ENCODE data around the gene RNF141.

DNA sequence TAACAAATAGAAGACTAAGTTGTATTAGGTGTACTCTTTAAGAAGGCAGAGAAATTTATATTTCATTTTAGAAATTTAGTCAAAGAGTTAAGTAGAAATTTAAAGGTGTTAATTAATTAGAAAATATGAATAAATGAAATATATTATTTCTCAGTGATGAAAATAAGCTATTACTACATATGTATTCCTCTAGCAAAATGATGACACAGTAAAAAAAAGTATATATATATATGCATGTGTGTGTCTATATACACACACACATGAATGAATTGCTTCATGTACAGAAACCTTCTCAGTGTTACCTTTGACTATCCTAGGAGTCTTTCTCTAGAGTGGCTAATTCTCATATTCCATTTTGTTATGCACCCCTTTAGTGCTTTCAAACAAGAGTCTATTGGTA lies 7.7 kb downstream of the RNF141 start:
- TF ChIP-seq EZH2 (IDR thresholded peaks at IDR 0.05; ENCODE audit: insufficient read depth, poor library complexity, severe bottlenecking) (no peak), EZH2phosphoT487 (IDR thresholded peaks at IDR 0.05; ENCODE audit: insufficient read depth, low read depth) (no peak)

All from GM23248 (cell line).